HG03025 (cell line): ENCODE results near the gene FAM118A.
"Not testable (repeated sequence)": the region's sequence is repeated elsewhere in the genome, so short reads cannot be mapped to it uniquely, and the experiment has no call there.

Experiments used
- ATAC-seq: cut with Tn5 transposase; IDR thresholded peaks from one replicate; pipeline ENCODE4 v1.9.1; 2021; ENCODE audit warnings: mild to moderate bottlenecking, moderate library complexity; ENCODE audit not compliant: unreplicated experiment, low FRiP score

FAM118A gene

GRCh38 chr22:45328822-45329529, 19.2 kb downstream of the FAM118A start:
- ATAC-seq, result no peak

GRCh38 chr22:45329530-45329936, 19.8 kb downstream of the FAM118A start:
- no peak for ATAC-seq

- ATAC-seq, result no peak
Measured at GRCh38 chr22:45330548-45330947, 20.8 kb downstream of the FAM118A start.

DNA sequence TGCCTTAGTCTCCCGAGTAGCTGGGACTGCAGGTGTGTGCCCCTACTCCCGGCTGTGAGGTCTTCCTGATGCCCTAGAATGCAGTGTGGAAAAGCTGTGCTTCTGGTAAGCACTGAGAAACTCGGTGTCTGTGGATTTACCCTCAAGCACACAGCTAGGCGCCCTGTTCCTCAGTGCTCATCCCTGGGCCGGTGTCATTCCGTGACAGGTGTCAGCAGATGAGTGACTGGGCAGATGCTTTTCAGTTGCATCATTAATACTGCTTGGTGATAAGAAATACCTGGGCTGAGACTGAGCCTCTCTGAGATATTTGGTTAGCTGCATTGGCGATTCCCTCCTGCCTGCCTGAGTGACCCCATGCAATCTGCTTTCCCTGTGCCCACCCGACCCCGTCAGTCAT, 21.8 kb downstream of the FAM118A start:
- ATAC-seq, result no peak

DNA sequence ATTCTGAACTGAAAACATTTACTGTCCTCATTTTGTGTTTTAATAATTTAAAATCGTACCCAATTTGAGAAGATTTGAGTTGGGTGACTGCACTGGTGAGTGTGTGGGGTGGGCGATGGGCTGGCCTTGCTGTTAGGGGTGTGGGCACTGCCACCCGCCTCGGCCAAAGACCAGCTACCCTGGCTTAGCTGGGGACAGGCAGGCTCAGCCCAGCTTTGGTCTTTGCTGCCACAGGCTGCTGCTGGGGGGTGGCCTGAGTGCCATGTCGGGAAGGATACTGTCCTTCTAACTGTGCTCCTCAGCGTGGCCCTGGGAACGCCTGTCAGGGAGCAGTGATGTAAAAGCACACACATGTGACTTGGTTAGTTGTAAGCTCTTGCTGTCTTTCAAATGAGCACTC, 22.3 kb downstream of the FAM118A start:
- no peak for ATAC-seq

- no peak for ATAC-seq
Measured at GRCh38 chr22:45334068-45334467, 24.3 kb downstream of the FAM118A start.

GRCh38 chr22:45334528-45334927, 24.8 kb downstream of the FAM118A start:
- no peak for ATAC-seq

DNA sequence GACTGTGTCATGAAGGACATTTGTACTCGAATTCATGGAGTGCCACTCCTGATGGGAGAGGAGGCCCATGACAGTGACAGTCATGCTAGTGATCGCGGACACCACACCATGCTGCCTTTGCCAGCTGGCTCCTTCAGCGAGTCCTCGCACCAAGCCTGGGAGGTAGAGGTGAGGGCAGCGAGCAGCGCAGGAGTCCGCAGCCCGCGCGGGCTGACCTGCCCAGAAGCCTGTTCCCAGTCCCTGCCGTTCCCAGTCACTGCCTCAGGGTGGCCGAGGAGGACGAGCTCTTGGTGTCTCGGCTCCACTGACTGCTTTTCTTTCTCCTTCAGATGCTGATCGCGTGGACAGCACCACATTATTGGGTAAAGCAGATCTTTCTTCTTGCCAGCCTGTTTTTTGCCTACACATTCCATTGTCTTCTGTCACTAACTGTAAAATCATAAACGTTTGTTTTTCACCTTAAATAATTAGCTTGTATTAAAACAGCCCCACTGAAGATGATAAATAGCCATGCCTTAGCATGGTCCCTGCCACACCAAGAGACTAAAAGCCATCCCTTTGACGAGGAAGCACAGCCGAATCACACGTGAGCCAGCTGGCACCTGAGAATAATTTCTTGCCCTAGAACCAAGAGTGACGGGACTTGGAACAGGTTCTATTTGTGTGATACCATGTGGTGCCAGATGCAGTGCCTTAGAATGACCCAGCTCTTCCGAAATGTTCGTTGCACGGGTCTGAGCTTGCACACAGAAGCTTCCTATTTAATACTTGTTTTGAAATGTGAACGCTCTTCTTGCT, 25.5 kb downstream of the FAM118A start:
- ATAC-seq, result no peak

DNA sequence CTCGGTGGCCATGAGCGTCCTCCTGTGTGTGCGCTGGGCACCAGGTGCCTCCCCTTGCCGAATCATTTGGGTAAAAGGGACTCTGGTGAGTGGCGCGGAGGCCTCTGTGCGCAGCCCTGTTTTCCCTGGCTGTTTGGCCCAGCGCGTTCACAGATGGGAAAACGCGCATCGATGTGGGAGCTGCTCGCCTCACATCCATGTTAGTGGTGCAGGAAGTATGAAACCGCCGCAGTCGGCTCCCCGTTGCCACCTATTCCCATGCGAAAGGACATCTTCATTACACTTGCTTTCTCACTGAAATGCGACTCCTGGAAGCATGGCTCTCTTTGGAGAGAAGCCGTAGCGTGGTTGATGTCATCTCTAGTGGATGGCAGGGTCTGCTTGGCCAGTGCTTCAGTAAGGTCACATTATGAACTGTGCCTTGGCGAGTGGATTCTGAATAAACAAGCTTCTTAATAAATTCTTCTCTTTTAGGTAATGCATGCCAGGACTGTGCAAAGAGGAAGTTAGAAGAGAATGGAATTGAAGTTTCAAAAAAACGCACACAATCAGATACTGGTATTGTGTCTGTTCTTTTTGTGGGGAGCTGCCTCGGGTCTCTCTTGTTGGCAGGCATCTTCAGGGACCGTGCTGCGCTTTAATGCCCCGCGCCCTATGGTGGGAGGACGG, 26.3 kb downstream of the FAM118A start:
- ATAC-seq, result no peak

- no peak for ATAC-seq
Measured at GRCh38 chr22:45336971-45337431, 27.3 kb downstream of the FAM118A start.

DNA sequence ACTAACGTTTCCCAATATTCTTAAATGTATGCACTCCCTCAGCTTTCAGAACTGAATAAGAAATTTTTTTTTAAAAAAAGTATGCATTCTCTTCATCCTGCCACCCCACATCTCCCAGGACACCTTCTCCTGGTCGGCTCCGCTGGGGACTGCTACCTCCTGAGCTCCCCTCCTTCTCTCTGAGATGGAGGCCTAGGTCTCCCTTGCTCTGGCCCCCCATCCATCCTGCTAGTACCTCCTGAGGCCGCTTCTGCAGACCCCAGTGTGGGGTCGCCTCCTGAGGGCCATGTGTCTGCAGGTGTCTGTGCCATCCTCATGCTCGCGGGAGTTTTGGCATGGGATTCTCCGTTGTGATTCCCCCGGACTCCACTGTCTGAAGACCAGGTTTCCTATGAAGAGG, 27.8 kb downstream of the FAM118A start:
- ATAC-seq, result no peak

GRCh38 chr22:45338795-45339194, 29.1 kb downstream of the FAM118A start:
- no peak for ATAC-seq

GRCh38 chr22:45340323-45340722, 30.6 kb downstream of the FAM118A start:
- ATAC-seq, result no peak

DNA sequence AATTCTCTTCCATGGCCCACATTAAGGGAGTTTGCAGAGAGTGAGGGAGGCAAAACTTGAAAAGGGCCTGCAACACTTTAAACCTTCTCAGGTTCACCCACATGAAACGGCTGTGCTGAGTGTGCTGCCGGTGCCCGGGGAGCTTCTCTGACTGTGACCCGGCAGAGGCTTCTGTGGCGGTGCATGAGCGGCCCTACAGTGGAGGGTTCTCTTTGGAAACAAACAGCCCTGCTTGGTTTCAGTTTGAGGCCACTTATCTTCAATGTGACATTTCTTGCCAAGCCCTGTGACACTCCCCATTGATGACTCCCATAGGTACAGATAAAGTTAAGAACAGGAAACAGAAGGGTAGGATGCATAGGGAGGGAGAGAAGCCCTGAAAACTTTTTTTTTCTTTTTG, 31.8 kb downstream of the FAM118A start:
- no peak for ATAC-seq

DNA sequence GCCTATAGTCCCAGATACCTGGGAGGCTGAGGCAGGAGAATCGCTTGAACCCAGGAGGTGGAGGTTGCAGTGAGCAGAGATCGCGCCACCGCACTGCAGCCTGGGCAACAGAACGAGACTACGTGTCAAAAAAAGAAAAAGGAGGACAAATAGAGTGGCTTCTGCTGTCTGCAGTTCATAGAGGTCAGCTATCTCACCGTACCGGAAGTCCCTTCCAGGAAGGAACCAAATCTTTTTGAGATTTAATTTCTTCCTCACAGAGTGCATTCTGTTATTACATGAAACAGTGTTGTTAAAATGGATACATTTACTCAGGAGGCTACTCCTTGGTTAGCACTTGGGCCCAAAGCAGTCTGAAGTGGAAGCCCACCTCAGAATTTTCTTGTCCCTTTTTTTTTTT, 33.4 kb downstream of the FAM118A start:
- no peak for ATAC-seq

- no peak for ATAC-seq
Measured at GRCh38 chr22:45344334-45344733, 34.6 kb downstream of the FAM118A start.

DNA sequence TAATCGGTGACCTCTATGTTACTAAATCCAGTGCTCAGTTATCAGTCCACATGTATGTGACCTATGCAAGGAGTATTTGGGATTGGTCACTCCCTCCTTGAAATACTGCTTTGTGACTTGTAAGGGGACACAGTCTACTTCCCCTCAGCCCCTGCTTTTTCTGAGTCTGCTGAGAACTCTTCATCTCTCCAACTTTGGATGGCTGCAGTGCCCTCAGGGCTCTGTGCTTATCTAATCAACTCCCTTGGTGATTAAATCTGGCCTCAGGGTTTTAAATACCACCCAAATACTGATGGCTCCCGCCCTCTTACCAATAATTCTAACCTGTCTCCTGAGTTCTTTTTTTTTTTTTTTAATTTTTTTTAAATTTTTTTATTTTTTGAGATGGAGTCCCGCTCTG, 40.2 kb downstream of the FAM118A start:
- ATAC-seq, result no peak

DNA sequence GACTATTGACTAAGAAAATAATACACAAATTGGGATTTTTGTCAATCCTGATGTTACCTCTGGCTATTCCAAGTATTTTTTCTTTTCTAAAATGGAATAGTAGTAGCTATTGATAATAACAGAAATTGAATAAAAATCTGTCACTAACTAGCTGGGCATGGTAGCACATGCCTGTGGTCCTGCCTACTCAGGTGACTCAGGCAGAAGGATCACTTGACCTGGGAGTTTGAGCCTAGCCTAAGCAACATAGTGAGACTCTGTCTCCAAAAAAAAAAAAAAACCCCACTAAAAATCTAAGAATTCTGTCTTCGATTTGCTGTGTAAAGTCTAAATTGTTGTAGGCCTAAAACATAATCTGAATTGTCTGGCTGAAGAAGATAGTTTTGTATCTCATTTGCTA, 42.2 kb downstream of the FAM118A start:
- no peak for ATAC-seq

- not testable (repeated sequence) for ATAC-seq
Measured at GRCh38 chr22:45352757-45353156, 43.0 kb downstream of the FAM118A start.

DNA sequence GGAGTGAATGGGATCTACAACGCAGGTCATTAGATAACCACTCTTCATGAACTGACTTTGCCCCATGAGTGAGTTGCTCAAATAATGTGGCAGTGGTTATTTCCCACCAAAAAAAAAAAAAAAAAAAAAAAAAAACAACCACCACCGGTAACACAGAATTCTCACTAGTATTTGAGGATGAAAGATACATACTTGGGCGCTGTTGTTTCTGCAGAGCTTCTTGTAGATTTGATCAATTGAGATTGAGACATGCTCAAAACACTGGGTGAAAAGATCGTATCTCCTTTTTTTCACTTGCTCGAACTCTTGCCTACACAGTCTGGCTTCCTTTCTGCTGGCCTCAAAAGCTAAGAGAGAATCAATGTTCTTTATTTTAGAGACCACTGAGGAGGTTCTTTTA, 44.1 kb downstream of the FAM118A start:
- ATAC-seq, result no peak

- ATAC-seq, result no peak
Measured at GRCh38 chr22:45357490-45357889, 47.8 kb downstream of the FAM118A start.
